ENCODE data around the gene NOS1.
A peak's percentile ranks its signal among the peaks of the same experiment; 100 is the strongest.
"Not testable (repeated sequence)": the region's sequence is repeated elsewhere in the genome, so short reads cannot be mapped to it uniquely, and the experiment has no call there.

The NOS1 gene

DNA sequence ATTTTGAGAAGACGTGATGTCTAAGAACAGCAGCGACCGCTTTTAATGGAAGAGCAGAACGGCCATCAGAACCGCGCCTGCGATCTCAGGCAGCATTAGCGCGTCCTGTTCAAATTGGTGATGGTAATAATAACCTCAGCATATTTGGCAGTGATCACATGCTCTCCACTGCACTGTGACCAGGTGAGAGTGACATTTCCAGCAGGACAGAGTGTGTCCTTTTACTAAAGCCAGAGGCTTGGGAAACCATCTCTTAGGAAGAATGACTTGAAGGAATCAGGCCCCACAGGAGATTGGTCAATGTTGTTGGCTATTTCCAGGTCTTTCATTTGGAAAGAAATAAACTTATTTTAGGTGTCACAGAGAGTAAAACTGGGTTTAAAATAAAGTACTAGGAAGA, 119.7 kb downstream of the NOS1 start:
- DNase-seq, result no peak

DNA sequence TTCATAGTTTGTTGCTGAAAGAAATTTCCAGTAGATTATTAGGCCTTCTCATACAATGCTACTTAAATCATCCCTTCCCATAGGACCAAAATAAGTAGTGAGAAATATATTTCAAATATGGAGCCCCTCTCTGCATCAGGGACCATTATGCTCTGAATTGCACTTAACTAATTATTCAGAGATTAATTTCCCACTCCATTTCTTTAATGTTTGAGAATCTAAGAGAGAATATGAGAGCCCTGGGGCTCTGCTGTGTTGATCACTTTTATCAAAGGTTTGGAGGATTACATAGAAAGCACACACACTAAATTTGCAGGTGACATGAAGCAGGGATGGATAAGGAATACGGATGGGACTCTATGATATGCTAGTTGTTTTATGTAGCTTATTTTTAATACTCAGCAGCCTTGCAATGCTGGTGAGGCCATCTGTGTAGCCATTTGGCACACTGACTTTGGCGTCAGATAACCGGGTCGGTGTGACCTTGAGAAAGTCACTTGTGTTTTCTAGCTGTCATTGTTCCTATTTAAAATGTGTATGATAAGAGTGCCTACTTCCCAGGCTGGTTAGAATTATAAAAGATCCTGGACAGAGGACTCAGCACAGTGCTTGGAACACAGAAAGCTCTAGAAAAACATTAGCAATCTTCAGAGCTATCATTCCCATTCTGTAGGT, 121.2 kb downstream of the NOS1 start:
- no peak for DNase-seq

DNA sequence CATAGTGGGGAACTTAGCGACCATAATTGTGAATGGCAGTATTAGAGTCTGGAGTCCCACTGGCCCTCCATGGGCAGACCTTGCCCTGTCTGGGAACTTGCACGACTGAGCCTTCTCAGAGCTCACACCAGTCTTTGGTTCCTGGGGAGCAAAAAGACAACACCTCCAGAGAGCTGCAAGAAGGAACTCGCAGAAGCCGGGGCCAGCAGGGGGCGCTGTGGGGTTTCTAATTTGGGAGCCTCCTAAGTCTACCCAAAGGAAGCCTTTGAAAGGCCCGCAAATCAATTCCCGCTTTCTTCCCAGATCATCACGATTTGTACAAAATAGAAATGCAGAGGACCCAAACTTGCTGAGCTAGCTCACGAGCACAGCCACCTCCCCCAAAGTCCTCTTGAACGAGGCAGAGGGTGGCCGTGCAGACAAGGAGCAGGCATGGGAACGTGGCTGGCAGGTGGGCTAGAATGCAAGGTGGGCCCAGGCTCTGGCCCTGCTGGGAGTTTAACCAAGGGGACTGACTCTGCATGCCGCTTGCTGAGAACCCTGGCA, 124.9 kb downstream of the NOS1 start:
- DNase-seq, result peak; percentile 87

DNA sequence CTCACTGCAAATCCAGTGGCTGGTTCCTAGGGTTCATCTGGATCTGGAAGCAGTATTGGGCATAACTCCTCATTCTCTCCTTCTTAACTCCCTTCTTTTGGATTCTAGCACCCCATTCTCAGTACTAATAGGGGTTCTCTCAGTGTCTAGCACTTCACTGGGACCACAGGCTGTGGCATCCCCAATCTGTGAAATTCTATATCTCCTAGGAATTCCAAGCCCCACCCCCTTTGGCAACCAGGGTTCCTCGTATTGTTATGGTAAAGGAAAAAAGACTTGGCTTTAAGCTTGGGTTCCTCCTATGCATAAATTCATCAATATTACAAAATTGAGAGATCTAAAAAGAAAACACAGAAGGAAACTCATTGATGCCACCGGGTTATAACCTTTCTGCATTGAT, 126.2 kb downstream of the NOS1 start:
- DNase-seq, result no peak

DNA sequence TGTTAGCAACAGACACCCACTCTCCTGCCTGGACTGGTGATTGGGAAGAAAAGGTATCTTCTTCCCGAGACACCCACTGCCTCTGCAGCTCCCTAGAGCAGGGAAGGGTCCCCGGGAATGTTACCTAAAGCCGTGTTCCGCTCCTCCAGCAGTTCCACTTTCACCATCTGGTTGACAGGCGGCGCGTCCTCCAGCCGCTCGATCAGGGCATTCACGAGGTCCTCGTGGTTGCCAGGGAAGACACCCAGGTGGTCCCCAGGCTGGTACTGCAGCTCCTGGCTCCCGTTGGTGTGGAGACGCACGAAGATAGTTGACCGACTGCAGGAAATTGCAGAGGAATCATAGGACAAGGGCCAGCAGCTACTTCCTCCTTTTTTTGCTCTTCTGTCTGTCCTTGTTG, 127.0 kb downstream of the NOS1 start:
- no peak for DNase-seq

DNA sequence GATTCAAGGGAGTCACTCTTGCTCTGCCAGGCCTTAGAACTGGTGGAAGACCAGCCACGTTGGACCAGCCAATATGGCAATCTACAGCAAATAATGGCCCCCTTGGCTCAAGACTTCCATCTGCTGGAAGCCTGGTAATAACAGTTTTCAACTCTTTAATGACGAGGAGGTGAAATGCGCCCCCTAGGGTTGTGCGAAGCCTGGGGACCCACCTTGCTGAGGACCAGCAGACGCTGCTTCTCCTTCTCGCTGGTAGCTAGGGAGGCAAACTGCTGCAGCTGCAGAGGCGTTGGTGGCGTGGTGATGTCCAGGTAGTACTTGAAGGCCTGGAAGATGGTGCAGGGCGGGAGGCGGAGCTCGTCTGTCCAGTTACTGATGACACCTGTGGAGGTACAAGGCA, 129.7 kb downstream of the NOS1 start:
- DNase-seq, result peak; percentile 5

DNA sequence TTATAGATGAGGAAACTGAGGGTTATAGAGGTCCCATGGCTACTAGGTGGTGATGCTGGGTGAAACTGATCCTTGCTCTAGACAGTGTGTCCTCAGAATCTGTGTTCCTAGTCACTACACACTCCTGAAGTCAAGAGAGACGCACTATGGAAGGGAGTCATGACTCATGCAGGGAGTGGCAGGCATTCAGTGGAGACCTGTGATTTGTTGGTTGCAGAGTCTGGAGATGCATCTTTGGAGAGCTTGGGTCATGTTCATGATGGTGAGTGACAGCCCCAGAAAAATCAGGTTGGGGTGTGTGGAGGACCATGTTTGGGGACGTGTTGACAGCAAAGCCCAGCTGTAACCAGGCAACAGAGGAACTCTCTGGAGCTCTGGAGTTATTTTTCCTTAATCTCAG, 133.2 kb downstream of the NOS1 start:
- no peak for DNase-seq

DNA sequence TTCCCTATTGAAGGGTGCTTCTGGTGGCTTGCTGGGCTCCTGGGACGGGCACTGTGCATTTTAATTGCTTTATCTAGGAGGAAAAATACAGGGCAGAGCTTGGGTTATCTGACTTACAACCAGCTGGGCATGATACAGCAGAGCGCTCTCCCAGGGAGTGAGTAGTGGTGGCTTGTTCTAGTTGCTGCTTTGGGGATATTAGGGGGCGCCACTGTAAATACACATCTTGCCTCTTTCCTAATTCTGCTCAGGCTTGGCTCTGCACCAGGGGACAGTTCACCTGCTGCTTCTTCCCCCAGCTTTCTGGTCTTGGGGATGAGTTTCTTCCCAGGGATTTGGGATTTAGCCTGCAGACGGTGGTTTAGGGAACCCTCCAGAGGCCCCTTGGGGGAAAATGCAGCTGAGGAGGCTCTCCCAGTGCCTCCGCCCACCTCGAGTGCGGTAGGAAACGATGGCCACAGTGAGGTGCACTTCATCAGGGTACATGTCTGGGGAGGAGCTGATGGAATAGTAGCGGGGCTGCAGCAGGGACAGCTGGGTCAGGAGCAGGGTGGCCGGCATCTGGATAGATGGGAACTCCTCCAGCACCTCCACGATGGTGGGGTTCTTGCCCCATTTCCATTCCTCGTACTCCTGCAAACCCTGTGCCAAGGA, 134.3 kb downstream of the NOS1 start:
- DNase-seq, result peak; percentile 7

DNA sequence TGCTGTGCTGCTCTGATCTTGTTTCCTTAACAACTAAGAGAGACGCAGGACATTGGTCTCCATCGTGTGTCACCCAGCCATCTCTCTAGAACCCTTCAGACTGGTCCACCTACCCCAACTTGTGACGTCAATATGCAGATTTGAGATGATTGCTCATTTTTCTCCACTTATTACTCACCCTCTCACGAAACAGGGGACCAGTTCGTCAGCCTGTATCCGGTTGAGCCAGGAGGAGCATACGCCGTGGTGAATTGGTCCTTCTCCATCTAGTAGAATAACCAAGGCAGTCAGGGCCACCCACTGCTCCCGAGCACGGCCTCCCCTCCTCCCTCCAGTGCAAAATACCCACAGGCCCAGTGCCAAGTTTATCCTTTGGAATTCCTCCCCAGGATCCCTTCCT, 134.9 kb downstream of the NOS1 start:
- DNase-seq, result no peak

DNA sequence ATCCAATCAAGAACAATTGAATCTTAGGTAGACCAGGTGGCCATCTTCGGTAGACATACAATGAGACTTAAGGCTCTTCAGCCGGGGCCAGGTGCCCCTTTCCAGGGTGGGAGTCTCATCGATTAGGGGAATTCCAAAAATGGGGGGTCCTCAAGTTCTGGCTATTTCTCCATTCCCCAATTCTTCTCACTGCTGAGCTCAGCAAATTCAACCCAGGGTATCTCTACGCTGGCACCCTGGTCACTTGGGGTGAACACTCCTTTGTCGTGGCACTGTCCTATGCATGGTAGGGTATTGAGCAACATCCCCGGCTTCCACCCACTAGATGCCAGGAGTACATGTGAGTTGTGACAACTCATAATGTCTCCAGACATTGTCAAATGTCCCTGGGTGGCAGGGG, 136.2 kb downstream of the NOS1 start:
- no peak for DNase-seq

DNA sequence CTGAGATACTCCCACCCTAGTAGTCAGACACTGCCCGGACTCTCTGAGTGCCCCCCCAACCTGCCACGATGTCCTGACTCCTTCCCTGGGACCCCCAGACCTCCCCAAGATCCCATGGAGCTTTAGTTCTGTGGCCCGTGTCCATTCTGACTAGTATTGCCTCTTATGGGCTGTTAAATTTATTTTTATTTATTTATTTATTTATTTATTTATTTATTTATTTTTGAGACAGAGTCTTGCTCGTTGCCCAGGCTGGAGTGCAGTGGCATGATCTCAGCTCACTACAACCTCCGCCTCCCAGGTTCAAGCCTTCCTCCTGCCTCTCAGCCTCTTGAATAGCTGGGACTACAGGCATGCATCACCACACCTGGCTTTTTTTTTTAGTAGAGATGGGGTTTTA, 140.5 kb downstream of the NOS1 start:
- not testable (repeated sequence) for DNase-seq

DNA sequence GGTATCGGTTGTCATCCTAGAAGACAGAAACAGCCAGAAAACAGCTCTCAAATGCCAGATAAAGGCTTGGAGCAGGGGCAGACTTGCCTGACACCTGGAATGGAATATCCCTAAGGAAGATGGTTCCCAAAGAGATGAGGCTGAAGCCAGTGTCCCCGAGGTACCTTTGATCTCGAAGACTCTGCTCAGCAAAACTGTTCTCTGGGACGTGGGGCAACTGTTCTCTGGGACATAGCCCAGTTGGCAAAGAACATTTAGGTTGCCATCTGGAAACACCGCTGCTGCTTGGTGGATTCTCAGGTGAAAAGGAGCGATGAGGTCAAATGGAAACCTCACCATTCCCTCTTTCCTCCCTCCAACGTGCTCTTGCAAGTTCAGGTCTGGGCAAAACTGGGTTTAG, 143.3 kb downstream of the NOS1 start:
- DNase-seq, result no peak

DNA sequence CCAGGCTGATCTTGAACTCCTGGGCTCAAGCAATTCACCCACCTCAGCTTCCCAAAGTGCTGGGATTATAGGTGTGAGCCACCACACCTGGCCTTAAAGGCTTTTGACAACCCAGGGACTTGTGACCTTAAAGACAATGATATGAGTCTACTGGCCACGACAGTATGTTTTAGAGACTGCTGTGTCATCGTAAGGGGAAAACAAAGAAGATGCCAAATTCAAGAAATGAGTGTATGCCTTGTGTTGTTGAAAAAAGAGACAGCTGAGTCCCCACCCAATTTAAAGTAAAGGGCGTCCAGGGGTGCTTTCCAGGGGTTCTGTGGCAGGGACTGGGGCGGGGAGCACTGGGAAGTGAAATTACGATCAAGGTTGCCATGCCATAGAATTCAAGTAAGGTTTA, 144.7 kb downstream of the NOS1 start:
- DNase-seq, result no peak

DNA sequence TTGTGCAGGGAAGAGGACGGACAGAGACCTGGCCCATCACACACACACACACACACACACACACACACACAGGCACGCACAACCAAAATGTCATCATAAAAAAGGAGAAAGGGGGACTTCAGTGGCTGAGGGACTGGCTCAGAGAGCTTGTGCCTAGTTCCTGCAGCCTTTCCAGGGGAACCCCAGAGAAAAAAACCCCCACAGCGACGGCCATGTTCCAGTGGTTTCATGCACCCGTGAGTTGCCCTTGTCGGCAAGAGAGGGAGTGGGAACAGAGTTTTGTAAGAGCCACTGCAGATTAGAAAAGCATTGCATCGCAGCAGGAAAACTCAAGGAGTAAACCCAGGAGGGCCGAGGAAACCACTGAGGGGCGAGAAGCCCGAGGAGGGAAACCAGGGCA, 146.6 kb downstream of the NOS1 start:
- DNase-seq, result no peak

DNA sequence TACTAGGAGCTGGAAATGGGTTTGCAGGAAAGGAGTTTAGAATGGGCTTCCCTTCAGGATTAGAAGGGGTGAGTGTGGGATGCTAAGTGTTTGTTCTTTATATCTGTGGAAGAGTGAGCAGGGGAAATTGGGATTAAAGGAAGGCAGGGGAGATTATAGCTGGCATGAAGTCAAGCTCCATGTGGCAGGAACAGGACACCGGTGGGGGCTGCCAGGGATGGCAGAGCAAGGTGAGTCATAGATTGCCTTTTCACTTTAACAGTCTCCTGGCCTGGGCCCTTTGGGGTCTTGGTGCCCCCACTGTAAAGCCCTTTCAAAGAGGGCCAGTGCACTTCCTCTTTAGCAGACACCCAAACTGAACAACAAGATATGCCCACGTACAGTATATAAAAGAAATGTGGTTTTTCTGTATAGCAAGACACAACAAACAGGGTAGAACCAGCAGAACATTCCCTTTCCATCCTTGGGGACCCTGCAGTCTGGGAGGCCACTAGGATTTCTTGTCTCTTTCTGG, 148.1 kb downstream of the NOS1 start:
- DNase-seq, result no peak

DNA sequence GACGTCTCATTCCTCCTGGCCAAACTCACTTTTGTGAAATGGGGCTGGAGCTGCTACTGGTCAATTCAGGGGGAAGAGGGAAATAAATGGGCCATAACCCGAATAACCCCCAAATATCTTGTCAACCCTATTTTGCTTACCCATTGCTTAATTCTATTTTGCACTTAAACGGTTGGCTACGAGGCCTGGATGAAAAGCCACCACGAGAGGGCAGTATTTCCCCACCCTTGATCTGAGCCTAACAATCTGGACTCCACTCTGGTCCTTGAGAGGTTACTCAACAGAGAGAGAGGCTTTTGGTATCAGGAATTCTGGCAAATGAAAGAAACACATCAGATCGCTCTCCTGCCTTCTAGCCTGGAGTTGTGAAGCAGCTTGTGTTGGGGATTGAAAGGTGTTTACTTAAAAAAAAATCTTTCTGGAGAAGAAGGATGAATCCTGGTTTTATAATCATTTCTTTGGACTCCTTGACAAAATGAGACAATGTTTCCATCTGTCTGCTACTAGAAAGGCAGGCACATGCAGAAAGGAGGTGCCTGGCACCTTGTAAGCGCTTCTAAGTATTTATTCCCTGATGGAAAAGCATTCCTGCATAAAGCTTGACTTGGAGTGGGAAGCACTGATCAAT, 148.7 kb downstream of the NOS1 start:
- DNase-seq, result peak; percentile 80

DNA sequence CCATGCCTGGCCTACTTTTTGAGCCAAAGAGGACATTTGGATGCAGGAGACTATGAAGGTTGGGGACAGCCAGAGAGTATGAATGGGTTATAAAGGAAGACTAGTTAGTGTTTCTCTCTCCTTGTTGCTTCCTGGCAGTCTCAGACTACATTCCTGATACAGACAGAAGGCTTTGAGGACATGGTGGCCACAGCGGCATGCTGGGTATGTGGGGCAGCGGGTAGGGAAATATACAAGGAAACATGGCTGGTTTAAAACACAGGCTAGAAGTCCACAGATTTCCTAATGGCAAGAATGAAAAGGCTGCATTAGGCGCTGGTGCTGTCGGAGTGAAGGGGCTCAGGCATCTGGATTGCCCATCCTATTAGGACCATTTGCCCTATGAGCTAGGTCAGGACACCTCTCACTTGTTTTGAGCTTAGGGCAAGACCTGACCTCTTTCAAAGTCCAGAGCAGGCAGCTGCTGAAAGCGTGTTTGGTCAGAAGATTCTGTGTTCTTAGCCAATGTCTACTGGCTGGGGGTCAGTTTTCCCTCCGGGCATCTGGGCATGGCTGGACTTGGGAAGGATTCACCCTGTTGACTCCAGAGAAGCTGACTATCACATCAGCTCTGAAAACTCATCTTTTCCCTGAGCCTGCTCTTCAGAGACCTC, 151.0 kb downstream of the NOS1 start:
- DNase-seq, result no peak

DNA sequence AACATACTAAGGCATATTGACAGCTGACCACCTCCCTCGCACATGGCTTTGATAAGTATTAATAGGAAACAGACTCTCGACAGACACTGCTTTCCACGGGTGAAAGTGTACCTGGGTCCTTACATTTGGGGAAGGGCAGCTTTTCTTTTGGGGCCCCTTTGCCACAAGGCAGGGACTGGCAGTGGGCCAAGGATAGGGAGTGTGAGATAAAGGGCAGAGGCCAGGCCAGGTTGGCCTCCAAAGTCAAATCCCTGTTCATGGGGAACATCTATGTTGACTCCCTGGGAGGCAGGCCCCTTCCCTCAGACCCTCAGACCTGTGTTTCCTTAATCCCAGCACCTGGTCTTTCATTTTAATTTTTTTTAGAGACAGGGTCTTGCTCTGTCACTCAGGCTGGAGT, 151.8 kb downstream of the NOS1 start:
- DNase-seq, result no peak

DNA sequence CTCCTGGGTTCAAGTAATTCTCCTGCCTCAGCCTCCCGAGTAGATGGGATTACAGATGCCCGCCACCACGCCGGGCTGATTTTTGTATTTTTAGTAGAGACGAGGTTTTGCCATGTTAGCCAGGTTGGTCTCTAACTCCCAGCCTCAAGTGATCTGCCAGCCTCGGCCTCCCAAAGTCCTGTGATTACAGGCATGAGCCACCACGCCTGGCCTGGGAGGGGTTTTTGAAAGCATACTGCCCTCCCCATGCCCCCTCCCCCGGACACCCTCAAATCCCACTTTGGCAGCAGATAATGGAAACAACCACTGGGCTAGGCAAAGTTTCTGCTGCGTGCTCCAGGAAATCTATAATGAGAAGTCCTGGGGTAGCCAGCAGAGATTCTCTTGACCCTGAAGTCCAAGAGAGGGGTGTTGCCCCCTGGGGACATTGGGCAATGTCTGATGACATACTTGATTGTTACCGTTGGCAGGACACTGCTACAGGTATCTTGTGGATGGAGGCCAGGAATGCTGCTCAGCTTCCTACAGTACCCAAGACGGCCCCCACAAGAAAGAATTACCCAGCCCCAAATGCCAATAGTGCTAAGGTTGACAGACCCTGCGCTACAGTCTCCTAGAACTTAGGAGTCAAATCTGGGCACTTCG, 152.5 kb downstream of the NOS1 start:
- DNase-seq, result no peak

DNA sequence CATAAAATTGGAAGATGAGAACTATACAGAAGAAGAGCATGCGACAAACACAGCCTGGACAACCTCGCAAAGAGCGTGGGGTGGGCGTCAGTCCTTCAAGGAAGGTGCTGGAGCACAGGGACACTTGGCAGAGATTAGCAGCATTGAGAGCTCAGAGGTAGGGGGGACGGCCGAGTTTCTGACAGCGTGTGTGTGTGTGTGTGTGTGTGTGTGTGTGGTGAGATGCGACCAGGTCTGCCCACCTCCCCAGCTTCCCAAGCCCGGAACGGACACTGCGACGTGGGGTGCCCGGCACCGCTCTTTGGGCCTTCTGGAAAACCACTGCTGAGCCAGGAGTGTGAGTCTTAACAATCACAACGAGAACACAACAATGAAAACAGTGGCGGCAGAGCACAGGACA, 153.2 kb downstream of the NOS1 start:
- DNase-seq, result no peak

DNA sequence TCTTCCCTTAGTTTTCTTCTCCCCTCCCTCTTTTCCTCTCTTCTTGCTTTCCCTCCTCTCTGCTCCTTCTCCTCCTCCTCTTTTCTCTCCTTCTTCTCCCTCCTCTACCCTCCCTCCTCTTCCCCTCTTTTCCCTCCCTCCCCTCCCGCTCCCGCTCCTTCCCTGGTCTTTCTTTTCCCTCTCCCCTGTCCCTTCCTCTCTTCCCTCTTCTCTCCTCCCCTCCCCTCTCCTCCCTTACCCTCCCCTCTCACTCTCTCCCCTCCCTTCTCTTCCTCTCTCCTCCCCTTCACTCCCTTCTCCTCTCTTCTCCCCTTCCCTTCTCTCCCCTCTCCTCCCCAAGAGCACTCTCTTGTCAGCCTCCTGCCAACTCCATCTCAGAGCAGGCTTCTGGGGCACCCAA, 153.8 kb downstream of the NOS1 start:
- no peak for DNase-seq

DNA sequence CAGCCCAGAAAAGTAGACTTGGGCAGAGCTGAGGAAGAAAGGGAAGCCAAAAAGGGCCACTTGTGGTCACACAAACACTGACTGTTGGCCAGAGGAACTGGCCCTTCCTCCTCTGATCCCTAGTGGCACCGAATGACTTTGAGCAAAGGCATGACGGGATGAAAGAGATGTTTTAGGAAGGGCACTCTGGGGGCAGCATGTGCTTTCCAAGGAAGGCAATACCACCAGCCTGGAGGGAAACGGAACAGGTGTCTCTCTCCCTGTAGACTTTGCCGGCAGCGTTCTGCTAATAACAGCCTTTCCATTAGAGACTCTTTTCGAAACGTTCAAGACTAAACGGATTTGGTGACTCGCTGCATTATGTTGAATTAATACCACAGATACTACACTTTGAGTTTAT, 158.9 kb downstream of the NOS1 start:
- no peak for DNase-seq

DNA sequence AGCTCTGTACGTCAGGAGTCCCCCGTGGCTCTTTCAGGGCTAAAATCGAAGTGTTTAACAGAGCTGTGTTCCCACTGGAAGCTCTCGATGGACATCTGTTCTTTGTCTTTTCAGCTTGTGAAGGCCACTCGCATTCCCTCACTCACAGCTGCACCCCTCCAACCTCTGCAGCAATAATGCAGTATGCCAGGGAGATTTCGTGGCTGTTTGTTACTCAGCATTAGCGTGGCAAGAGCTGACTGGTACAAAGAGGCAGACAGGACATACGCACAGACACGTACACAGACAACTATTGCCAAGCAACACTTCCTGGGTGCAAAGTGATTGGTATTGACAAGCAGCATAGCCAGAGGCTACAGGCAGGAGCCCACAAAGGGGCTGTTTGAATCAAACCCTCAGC, 159.4 kb downstream of the NOS1 start:
- DNase-seq, result no peak
